Lung (tissue), 12 donors: ENCODE measurements around the gene SCAF11. TPM values are rescaled to one million over a fixed set of nuclear protein-coding genes. Genes with fewer than 3 reads are reported as not detected.
A peak's percentile ranks its signal among the peaks of the same experiment; 100 is the strongest.

Experiments
- ATAC-seq: fragments of 200-7000 bp; cut with Tn5 transposase; one replicate; pipeline ENCODE4 v1.9.1; 2020; ENCODE audit warnings: moderate number of reproducible peaks; ENCODE audit not compliant: insufficient read depth, low FRiP score
- DNase-seq, 3 donors: peaks; one replicate each; pipeline ENCODE4 v3.0.0-alpha.2; 2013 to 2017
- H3K27ac ChIP-seq, 2 donors: one replicate each; pipeline ENCODE4 v1.5.1; 2013; ENCODE audit warnings: mild to moderate bottlenecking in 2 of 2, moderate library complexity in 2 of 2, control low read depth in 1 of 2, inconsistent platforms in 1 of 2, low read depth in 1 of 2, low read length in 1 of 2
- H3K27me3 ChIP-seq, 3 donors: one replicate each; pipeline ENCODE4 v1.5.1; 2013; ENCODE audit warnings: low read length in 2 of 3; ENCODE audit not compliant: control insufficient read depth in 3 of 3, insufficient read depth in 3 of 3
- H3K36me3 ChIP-seq, 4 donors: one replicate each; pipeline ENCODE4 v1.5.1; 2013; ENCODE audit warnings: low read length in 4 of 4, mild to moderate bottlenecking in 1 of 4, moderate library complexity in 1 of 4; ENCODE audit not compliant: control insufficient read depth in 4 of 4, insufficient read depth in 4 of 4
- H3K4me1 ChIP-seq, 5 donors: one replicate each; pipeline ENCODE4 v1.5.1; 2013; ENCODE audit warnings: low read length in 5 of 5, mild to moderate bottlenecking in 2 of 5, moderate library complexity in 1 of 5; ENCODE audit not compliant: control insufficient read depth in 5 of 5, insufficient read depth in 5 of 5
- H3K4me3 ChIP-seq: one replicate; pipeline ENCODE4 v1.5.1; 2013; ENCODE audit warnings: mild to moderate bottlenecking, control low read depth, moderate library complexity
- H3K9ac ChIP-seq, 2 donors: one replicate each; pipeline ENCODE4 v1.5.1; 2013; ENCODE audit warnings: low read length in 2 of 2, control low read depth in 1 of 2; ENCODE audit not compliant: insufficient read depth in 1 of 2
- H3K9me3 ChIP-seq, 4 donors: one replicate each; pipeline ENCODE4 v1.5.1; 2013; ENCODE audit warnings: low read length in 3 of 4, mild to moderate bottlenecking in 1 of 4, moderate library complexity in 1 of 4; ENCODE audit not compliant: control insufficient read depth in 4 of 4, insufficient read depth in 3 of 4
- CTCF ChIP-seq: IDR thresholded peaks from 2 replicates; pipeline ENCODE4 v1.5.1; 2012; ENCODE audit warnings: mild to moderate bottlenecking; ENCODE audit errors: control extremely low read depth, extremely low read depth
- WGBS, 2 donors: extraction: QIAGEN DNeasy Blood & Tissue Kit; methylation state at CpG; one replicate each; pipeline ENCODE4 v1.1.7; 2013; 5-methylcytosine and 5-hydroxymethylcytosine counted together
- polyA plus RNA-seq, 2 donors: library from polyadenylated mRNA; stranded (reverse); fragments of 200-250 nt; gene quantifications; one replicate each; pipeline ENCODE4 v1.2.1, GENCODE V29; 2013
- total RNA-seq, 2 donors: library from RNA; depleted of rRNA in 1 of 2; stranded (reverse); fragments of >200 nt in 1 of 2; gene quantifications; one replicate each; pipeline ENCODE4 v1.2.1, GENCODE V29; 2014 to 2021
- donor health status: control.
- donor health status: control.
- donor health status: Bipolar disorder and iron deficiency.
- donor health status: healthy.
- donor health status: DM: yes; HTN: yes; CAD: no.

The SCAF11 gene
- total and polyA plus RNA-seq, 4 donors: 27.2 to 230 (median 62.9) TPM

- H3K9me3 ChIP-seq: no peaks in the 10 kb centered on the region
- 77 to 88% methylated on average over 7 of the region's 7 CpGs for WGBS, 2 donors
- H3K27ac ChIP-seq: no peak overlapping the region
- ATAC-seq (no peak), DNase-seq (no peak)
- H3K9ac ChIP-seq: no peak overlapping the region
- no peaks in the 10 kb centered on the region for H3K27me3 ChIP-seq
- no peak overlapping the region for H3K4me3 ChIP-seq
- TF ChIP-seq CTCF: no peak
- peaks cover 0 to 4% (median 1%) of the 10 kb centered on the region in 4 donors for H3K36me3 ChIP-seq
- H3K4me1 ChIP-seq: peaks cover 0 to 37% (median 0%) of the 10 kb centered on the region in 5 donors
Measured at GRCh38 chr12:45981075-45981837, 9.1 kb downstream of the SCAF11 start.

GRCh38 chr12:45980540-45980939 is 9.8 kb downstream of the SCAF11 start:
- 54 to 58% methylated on average over 1 of the region's 1 CpG for WGBS, 2 donors
- H3K9ac ChIP-seq: no peak overlapping the region
- no peak for ATAC-seq
- H3K27ac ChIP-seq: peak overlapping the region in 1 of 2 donors; percentile 2
- H3K27me3 ChIP-seq: no peaks in the 10 kb centered on the region
- no peak for DNase-seq
- H3K4me3 ChIP-seq: no peak overlapping the region
- TF ChIP-seq CTCF: no peak
- H3K4me1 ChIP-seq: peaks cover 0 to 36% (median 0%) of the 10 kb centered on the region in 5 donors
- H3K36me3 ChIP-seq: peaks cover 0 to 4% (median 1%) of the 10 kb centered on the region in 4 donors
- no peaks in the 10 kb centered on the region for H3K9me3 ChIP-seq

- 87 to 93% methylated on average over 2 of the region's 2 CpGs for WGBS, 2 donors
- no peak overlapping the region for H3K4me3 ChIP-seq
- H3K4me1 ChIP-seq: peaks cover 0 to 39% (median 0%) of the 10 kb centered on the region in 5 donors
- no peak for ATAC-seq
- no peaks in the 10 kb centered on the region for H3K27me3 ChIP-seq
- H3K36me3 ChIP-seq: peaks cover 0 to 4% (median 0%) of the 10 kb centered on the region in 4 donors
- H3K27ac ChIP-seq: no peak overlapping the region
- H3K9me3 ChIP-seq: no peaks in the 10 kb centered on the region
- no peak for DNase-seq
- TF ChIP-seq CTCF: no peak
- H3K9ac ChIP-seq: no peak overlapping the region
Measured at GRCh38 chr12:45978108-45978507, 12.3 kb downstream of the SCAF11 start.
